NCI-H446 treated with DMSO at 0.1 percent for 48 hours (cell line): ENCODE results near the gene LRMDA.

Source experiments
- DNase-seq: peaks from one replicate; lab custom pipeline; 2025; lab: John Stamatoyannopoulos, UW

LRMDA gene

GRCh38 chr10:75425291-75426079, 5.9 kb upstream of the LRMDA start:
- no peak for DNase-seq

DNA sequence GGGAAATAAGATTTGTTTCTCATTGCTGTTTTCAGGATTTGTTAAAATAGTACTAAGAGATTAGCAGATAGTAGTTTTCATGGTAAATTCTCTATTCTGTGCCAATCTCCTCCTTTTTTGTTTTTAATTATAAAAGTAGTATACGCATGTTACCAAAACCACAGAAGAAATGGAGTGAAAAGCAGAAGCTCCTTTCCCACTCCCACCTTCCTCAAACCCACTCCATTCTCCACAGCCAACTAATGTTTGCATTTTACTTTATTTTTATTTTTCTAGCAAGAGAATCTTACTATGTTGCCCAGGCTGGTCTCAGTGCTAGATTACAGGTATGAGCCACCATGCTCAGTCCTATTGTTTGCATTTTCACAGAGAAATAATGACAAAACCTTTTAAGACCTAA, 4.5 kb upstream of the LRMDA start:
- no peak for DNase-seq

DNA sequence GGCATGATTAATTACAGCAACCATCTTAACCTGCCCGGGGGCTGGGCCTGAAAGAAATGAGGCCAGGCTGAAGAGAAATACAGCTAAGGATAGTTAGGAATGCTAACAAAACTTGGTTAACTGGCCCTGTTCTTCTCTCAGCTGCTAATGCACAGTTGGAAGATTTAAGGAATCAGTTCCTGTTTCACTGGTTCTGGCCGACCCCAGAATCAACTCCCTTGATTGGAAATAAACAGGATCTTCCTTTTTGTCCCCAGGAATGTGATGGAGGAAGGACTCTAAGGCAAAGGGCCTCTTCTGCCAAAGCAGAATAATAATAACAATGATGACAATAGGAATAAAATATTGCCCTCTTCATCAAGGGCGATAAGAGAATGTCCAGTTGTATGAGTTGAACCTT, 3.5 kb upstream of the LRMDA start:
- no peak for DNase-seq

DNA sequence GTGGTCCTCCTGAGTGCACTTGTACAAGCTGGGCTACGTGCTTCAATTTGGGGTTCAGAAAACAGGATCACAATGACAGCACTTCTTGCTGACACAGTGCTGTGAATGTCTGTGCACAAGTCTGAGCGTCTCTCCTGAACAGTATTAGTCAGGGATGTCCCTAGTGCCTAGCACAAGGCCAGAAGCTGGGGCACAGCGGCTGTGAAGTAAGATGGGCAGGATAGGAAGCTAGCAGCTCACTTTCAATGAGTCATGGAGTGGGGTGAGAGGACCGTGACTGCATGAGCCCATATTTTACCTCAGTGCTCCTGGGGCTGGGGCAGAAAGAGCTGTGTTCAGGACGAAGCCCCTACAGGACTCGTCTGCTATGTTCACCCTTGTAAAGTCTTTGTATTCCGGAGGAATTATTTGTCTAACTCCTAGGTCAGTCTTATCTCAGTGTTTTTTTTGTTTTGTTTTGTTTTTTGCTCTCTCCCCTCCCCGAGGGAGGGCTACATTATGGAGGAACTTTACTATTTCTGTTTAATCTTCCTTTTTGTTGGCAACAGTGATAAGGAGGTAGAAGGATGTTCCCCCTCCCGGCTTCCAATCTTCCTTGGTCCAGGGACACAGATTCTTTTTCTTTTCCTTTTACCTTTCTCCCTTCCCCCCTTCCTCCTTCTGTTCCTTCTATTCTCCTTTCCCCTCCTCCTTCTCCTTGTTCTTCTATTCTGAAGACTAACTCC, 2.8 kb upstream of the LRMDA start:
- no peak for DNase-seq

- no peak for DNase-seq
These were observed 2.1 kb upstream of the LRMDA start for GRCh38 chr10:75429159-75429827.

DNA sequence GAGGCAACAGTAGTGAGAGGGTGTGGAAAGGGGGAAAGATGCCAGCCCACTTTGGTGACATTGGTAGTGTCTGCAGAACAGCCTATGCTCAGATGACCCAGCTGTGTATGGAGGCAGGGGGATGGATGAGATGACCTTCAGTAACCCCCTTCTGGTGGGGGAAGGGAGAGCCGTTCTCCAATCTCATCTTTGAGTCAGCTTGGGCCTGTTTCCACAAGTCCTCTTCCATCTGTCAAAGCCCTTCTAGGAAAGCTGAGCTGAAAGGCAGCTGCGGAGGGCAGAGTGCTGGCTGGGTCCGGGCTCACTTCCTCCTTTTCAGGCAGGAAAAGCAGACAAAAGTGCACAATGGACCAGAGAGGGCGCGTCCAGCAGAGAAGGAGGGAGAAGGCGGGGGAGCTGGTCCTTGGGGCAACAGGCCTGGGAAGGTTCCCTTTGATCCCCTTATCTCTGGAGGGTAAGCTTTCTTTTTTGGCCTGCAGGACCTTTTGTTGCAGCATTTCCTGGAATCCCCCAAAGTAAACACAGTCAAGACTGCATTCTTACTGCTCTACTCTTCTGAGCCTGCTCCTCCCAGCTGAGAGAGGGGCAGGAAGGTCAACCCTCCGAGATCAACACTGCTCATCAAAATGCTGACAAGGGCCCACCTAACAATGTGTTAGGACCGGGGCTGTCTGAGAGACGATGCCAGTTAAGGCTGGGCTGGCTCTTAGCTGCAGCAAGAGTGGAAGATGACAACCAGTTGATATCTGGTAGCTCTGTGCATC, 1.2 kb upstream of the LRMDA start:
- no peak for DNase-seq

- DNase-seq: no peak
These were observed 752 bp downstream of the LRMDA start for GRCh38 chr10:75432176-75432575.

DNA sequence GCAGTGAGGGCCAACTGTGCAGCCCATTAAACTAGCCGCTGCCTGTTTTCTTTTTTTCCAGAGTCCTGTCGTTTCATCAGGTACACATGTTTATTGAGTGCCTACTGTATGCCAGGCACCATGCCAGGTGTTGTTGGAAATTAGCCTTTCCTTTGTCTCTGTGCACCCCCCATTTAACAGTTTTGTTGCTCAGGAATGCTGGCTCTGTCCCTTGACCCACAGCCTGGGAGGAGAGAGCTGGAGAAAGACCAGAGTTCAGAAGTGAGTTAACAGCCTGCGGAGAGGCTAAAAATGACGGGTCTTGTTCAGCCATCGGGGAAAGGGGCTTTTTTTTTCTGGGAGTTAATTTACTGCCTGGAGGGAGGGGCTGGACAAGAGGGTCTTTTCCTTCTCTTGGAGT, 1.3 kb downstream of the LRMDA start:
- DNase-seq: no peak

GRCh38 chr10:75433216-75433615, 1.8 kb downstream of the LRMDA start:
- DNase-seq: no peak

DNA sequence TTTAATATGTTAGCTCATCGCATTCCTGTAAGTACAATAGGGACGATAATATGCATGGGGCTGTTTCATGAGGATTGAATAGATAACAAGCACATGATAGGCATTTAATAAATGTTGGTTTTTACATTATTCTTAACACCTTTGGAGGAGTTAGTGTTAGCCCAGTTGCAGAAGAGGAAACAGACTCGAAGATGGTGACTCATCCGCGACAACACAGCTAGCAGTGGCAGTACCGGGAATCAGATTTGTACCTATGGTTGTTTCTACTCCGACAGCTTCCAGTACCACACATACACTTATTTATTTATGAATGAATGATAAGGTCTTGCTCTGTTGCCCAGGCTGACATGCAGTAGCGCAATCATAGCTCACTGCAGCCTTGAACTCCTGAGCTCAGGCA, 2.9 kb downstream of the LRMDA start:
- DNase-seq: no peak

DNA sequence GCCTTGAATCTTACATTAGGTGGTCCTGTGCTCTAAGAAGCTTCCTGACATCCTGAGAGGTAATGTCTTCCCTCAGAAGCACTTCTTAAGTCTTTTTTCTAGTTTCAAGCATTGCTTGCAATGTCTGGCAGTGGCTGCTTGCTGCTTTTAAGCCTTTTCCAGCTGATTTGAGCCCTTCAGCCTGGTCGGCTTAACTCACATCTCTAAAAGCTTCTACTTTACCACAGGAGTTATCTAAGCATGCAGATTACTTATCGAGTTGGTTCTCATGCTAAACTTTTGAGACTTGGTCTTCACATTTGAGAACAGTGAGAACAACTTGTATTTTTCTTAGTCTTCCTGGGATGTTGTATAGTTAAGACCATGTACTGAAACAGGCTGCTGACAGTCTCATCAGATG, 3.9 kb downstream of the LRMDA start:
- no peak for DNase-seq

GRCh38 chr10:75436896-75437295, 5.5 kb downstream of the LRMDA start:
- no peak for DNase-seq

DNA sequence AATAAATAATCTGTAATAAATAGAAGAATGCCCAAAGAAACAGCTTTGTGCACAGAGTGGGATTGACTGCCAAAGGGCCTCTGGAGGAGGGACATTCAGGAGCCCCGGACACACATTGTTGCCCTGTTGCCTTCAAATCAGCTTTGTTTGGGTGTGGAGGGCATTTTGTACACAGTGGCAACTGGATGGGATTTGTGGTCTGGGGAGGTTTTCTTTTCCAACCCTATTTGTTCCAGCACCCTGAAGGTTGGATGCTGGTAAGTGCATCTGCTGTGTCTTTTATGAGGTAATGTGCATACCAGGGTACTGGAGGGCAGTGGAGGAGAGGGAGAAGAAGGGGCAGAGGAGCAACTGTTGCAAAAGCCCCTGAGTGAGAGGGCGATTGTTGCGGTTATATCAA, 6.3 kb downstream of the LRMDA start:
- no peak for DNase-seq

- DNase-seq: no peak
These were observed 6.9 kb downstream of the LRMDA start for GRCh38 chr10:75438275-75438674.

DNA sequence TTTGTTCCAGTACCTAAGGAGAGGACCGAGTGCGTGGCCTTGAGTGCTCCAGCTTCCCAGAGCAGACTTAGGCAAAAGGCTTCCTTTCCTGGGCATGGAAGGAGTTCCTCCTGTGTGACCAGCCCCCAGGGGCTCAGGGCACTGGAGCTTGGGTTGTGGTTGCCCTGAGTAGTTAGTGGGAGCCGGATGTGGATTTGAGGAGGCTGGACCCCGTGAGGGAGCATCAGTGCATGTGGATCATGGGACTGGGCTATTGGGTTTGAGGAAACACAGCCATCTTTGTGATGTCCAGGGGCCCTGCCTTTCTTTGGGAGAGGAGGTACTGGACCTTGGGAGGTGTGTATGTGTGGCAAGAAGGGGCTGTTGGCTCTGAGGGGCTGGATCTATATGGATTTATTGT, 8.4 kb downstream of the LRMDA start:
- no peak for DNase-seq

DNA sequence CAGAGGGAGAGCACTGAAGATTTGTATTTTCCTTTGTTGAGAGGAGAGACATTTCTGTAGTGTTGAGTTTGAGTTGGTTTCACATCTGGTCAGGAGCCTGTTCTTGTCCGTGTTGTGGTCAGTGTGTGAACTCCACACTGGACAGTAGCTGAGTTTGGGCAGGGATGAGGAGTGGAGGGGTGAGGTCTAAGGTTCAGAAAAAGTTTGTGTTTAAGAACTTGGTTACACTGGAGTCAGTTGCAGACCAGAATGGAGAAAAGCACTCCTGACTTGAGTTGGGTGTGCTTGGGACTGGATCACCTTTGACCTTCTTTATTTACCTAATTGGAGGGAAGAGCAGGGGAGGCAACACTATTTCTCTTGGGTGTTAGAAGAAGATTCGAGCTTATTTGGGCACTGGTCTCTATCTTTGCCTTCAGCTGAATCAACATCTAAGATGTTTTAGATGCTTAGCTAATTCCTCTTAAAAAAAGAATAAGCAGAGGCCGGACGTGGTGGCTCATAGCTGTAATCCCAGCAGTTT, 8.9 kb downstream of the LRMDA start:
- no peak for DNase-seq

GRCh38 chr10:75441196-75441595, 9.8 kb downstream of the LRMDA start:
- no peak for DNase-seq

DNA sequence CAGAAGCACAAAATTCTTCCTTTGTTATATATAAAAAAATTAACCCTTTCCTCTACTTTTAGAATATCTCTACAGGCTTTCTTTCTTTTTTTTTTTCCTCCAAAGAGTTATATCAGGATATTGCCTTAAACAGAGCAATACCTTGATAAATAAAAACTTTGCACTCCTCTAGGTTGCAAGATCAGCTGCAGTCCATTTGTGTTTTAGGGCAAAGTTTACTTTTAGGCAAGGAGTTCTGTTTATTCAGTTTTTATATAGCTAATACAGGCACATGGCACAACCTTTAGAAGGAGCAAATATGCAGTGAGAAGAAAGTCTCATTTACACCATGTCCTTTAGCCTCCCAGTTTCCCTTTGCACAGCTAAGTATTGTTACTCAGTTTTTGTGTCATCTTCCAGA, 10.3 kb downstream of the LRMDA start:
- no peak for DNase-seq

GRCh38 chr10:75443362-75443761, 11.9 kb downstream of the LRMDA start:
- DNase-seq: no peak

GRCh38 chr10:75444781-75445386, 13.5 kb downstream of the LRMDA start:
- no peak for DNase-seq

DNA sequence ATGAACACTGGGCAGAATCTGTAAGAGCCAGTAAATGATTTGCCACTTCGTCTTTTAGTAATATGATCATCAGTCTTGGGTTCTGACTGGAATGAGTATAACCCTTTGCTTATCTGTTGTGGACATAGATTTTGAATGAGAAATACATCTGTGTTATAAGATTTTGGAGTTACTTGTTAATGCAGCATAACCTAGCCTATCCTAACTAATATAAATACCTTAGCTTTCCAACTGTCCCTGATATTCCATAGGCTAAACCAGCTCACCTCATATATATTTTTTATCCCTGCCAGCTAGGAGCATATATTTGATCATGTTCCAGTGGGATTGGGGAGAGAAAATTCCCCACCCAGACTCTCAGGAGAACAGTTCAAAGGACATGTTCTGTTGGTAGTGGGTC, 15.1 kb downstream of the LRMDA start:
- DNase-seq: no peak

GRCh38 chr10:75448166-75448565, 16.7 kb downstream of the LRMDA start:
- DNase-seq: no peak
